ENCODE measurements around the gene LCMT1.
"Not testable (repeated sequence)": the region's sequence is repeated elsewhere in the genome, so short reads cannot be mapped to it uniquely, and the experiment has no call there.

- not testable (repeated sequence) for TF ChIP-seq POLR2AphosphoS5 (IDR thresholded peaks at IDR 0.05; ENCODE audit: low read depth, low read length); CTCF (IDR thresholded peaks at IDR 0.05)
These were observed 69.7 kb downstream of the LCMT1 start for GRCh38 chr16:25181236-25181635.
